Activated CD8-positive, alpha-beta memory T cell treated with anti-CD3 and anti-CD28 coated beads for 24 hours (primary cell): ENCODE results near the gene RAD51B.

Source experiments
- DNase-seq: peaks from one replicate; pipeline ENCODE4 v3.0.0-alpha.2; 2020

The RAD51B gene

DNA sequence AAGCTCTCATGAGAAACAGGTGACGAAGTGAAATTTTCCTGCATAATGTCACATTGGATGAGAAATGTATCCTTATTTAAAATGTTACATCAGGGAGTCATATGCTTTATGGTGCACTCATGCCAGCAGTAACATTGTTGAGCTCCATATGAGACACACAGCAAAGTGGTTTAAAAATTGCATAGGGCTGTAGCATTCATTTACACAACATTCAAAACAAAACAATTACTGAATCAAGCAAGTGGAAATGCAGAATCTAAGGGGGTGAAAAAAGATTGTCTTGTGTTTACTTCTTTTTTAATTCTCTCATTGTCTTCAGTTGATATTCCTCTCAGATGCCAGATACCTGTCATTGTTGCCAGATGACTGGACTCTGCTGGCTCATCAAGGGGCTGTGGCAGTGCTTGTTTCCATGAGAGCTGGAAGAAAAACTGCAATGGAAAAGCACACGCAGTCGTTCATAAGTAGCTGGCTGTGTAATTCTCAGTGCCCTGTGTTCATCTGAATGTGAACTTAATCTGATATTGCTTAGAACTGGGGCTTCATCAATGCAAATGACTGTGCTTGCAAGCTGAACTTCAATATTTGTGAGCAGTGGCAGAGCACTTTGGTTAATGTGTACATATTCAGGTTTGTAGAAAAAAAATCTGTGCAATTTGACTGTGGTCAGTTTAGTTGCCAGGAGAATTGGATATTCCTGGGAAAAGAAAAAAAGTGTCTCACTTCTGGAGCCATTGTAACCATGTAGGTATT, 305.6 kb downstream of the RAD51B start:
- DNase-seq: no peak

DNA sequence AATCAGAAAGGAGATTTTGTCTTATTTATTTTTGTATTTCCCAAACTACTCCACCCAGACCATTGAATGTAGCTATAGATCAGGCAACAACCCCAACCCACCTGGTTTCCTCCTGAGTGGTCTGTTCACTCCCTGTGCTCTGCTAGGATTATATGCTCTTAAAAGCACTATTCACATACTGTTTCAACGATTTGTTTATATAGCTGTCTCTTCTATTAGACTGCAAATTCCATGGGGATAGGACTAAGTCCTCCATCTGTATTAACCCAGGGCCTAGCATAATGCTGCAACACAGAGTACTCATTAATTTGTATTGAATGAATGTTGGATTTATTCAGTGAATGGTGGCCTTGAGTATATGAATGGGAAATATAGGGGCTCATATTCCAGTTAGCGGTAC, 307.6 kb downstream of the RAD51B start:
- no peak for DNase-seq

DNA sequence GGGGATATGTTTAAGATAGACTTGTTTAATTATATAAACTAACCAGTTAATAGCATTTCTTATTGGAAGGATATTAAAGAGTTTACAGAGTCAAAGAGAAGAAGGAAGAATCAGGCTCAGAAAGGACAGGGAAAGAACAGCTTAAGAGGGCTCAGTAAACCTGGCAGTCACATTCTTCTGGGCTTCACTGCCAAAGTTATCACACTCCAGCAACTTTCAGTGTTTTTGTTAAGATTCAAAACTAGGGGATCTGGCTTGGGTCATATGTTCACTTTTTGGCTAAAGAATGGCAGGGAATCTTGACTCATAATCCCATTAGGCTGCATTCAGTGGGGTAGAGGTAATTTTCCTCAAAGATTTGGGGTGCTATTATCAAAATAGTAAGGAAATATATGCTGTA, 312.3 kb downstream of the RAD51B start:
- DNase-seq: no peak

DNA sequence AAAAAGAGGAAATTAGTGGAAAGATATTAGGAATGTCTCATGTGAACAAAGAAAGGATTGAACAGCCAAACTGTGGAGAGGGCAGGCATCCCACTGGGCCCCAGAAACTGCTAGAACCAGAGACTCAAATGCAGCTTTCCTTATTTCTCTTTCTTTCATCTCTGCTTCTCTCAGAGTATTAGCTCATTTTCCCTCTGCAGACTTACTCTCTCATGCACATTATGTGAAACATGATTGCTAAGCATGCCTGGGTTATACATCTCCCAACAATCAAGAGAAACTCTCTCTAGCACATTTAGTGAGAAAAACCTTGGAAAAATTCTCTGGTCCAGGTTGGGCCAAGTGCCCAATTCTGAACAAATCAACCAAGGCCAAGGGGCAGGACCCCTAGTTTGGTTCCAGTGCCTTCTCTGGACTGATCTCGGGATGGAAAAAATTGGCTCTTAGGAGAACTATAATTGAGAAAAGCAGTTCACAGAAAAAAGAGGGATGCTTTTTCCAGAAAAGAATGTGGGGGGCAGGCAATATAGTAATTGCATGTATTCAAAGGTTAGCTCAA, 313.1 kb downstream of the RAD51B start:
- no peak for DNase-seq

DNA sequence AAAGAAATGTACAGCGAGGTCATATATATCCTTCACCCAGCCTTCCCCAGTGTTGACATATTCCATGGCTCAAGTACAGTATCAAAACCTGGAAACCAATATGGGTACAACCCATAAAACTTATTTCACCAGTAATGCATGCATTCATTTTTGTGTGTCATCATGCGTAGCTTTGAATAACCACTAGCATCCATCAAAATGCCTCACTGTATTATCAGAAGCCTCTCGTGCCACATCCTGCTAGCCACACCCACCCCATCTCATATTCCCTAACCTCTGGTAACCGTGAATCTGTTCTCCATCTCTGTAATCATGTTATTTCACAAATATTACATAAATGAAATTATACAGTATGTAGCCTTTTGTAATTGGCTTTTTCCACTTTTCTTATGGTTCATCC, 314.3 kb downstream of the RAD51B start:
- no peak for DNase-seq

DNA sequence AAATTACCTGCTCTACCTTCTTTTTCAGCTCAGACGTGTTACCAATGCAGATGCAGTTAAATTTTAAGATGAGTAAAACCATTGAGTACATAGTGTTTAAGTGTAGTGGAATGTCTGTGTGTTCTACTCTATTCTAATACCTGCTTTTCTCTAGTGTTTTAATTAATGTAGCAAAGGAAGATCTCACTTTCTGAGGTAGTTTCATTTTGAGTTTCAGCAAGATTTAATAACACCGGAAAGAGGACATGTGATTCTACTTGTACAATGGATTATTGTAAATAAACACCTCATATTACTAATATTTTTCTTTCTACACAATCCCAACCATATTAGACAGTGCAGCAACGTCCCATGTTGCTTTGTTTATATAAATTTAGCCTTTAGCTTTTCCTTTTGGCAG, 315.4 kb downstream of the RAD51B start:
- DNase-seq: no peak

DNA sequence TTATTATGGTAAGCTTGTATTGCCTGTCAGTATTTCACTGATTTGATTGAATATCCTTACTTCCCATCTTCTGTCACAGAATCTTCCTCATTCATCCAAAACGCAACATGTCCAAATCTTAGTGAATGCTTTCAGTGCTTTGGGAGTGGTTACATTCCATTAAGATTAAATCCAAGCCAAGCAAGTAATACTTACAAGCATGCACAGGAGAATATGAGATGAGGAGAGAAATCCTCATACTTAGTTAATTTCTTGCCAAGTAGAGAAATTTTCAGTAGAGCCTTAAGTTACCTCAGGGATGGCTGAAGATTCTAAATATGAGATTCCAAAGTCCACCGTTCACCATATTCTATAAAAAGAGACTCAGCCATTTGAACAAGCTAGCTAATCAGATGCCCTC, 316.0 kb downstream of the RAD51B start:
- DNase-seq: no peak

DNA sequence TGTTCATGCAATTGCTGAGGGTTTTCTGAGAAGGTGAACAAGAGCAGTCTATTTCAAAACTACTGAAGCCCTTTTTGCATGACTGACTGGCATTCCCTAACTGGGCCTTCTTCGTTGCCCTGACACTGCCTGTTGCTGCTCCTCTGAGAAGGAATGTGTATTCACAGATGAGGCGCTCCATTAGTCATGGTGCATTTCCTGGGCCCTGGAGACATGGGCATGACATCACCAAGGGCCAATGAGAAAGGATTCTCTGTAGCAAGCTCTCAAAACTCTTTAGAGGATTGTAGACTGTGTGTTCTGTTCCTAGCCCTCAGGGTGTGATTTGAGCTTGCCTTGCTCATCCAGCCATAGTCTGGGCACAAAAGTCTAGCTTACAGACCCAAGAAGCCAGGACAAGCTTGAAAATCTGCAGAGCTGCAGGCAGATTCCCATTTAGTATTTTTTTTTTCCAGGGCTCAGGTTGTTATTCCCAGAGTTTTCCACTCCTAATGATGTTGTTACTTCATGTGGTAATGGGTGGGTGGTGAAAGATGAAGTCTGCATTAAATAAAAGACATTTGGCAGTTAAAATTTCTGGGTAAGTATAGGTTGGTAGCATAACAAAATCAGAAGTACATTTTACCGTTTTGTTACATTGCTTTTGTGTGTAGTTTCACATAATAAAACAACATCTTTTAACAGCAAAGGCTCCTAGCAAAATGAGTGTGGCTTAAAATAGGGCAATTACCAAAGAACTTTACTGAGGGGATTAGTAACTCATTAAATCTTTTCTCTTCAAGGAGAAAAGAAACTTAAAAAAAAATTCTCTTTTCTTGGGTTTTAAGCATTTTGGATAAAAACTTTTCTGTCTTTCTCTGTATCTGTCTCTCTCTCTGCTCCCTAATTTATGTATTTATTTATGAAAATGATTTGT, 318.4 kb downstream of the RAD51B start:
- no peak for DNase-seq

DNA sequence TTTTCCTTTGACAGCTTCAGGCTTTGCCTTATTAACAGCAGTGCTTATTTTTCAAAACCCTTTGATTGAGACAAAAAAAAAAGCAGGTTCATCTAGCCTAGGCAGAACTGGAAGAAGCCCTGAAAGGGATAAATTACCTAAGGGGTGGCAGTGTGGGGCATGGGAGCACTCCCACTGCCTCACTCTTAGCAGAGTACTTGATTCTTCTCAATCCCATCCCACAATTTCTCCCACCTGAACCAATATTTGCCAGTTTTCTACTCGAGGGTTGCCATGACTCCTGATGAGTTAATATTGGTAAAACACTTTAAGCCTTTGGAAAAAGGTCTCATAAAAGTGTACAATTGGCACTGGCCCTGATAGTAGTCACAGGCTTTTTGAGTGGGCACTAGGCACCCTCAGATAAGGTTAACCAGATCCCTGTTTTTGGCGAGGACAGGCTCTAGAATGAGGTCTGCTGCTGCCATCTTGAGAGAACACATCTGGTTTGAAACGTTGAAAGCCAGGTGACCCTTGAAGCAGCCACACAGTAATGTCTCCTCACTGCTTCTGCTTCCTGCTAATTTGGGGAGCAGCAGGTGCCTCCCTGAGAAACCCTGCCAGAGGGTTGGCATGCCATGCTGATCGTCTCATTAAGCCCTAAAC, 320.0 kb downstream of the RAD51B start:
- DNase-seq: no peak

DNA sequence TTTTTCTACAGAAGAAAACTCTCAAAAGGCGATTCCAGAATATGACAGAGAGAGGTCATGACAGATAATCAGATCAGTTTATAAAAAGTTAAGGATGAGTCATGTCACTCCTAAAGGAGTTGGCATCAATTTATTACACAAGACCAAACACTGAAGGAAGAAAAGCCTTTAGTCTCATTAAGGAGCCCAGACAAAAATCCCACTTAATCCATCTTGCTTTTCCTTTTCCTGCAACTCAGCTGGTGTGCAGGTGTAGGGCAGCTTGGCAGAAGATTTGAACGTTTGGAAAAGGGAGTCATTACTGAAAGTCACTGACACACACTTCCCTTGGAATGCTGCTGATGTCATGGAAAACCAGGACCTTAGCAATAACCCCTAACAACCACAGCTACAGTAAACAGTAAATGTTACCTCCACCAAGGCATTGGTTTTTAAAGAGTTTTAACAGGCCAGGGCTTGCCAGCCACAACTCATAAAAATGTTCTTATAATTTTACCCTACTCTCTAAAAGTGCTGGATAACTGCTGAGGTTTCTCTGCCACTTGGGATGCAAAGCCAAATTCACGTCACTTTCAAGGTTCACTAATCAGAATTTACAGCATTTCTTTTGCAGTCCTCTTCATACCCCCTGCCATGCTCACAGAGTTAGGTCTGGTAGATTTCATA, 320.6 kb downstream of the RAD51B start:
- DNase-seq: no peak

DNA sequence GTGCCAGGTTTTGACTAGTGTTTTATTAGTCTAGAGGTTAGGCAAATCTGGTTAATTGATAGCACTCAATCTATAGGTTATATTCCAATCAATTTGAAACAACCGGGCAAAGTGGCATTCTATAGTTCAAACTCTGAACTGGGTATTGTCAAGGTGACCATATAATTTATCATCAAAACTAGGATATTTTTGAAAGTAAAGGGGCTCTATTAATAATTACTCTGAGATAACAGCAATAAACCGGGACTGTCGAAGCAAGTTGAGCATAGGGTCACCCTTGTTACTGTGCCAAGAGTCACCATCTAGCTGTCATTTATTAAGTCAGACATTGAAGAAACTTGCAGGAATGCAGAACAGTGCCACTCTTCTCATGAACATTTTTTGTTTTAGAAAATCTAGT, 321.2 kb downstream of the RAD51B start:
- DNase-seq: no peak

DNA sequence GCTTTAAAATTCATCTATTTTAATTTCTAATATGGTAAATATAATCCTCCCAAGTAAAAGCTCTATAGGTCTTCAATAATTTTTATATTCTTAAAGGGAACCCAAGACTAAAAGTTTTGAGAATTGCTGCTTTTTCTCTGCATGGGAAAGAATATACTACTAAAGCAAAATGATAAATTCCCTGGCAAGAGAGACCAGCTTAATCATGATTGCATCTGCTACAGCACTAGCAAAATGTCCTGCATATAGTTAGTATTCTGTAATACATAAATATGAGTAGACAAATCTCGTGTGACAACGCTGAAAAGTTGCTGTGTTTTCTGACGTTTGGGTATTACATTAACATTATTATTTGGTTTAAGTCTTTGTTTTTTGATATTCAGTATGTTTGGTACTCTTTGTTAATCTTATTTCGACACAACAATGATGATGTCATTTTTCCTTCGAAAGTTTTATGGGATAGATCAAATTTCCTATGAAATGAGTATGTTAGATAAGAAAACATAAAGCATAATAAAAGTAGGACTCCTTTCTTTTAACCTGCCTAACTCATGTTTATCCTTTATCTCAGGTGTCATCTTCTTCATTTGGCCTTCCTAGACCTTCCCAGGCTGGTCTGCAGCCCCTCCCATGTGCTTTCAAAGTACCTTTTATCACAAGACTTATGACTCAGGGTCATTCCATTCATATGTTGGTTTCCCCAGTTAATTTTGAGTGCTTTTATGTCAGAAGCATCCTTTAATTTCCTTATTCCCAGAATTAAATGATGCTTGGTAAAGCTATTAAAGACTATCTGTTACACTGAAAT, 321.9 kb downstream of the RAD51B start:
- no peak for DNase-seq

DNA sequence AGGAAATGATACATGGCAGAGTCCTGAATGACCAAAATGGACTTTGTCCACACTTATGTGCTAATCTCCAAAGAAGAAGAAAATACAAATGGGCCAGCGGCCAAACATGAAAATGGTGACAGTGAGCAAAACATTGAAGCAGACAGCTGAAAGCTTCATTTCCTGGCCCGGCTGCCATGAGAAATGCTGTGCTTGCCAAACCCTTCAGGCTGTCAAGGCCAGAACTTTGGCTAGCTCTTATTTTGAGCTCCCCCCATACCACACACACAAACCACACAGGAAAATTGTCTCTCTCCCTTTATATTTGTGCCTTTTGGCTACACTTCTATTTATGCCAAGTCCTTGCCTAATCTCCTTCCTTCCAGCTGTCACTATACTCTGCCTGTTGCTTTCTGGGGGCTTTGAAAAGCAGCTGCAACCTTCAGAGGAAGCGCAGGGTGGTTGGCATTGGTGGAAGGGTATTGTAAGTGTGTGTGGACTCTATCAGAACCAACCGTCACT, 323.8 kb downstream of the RAD51B start:
- DNase-seq: no peak

DNA sequence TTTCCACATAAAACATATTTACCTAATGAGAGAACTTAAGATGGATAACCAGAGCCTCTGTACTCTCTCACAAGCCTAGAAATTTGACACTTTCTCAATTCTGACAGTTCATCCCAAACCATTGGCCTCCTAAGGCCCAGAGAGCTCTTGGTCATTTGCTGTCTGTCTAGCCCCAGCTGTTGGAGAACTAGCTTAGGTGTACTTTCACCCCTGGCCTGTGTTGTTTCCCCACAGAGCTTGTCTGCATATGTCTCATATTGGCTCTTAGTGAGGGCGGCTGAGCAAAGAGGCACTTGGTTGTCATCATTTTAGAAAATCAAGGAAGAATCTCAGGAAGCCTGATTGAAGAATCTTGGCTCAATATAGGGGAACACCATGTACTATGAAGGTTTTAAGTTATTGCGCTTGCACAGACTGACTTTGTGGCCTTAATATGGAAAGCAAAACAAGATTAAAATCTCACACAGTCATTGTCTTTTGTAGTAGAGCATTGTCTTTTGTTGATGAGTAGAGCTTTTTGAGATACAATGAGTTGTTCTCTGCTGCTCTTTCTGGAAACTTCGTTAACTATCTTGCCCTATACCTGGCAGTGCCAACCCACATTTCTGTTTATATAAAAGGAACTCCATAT, 324.6 kb downstream of the RAD51B start:
- no peak for DNase-seq

DNA sequence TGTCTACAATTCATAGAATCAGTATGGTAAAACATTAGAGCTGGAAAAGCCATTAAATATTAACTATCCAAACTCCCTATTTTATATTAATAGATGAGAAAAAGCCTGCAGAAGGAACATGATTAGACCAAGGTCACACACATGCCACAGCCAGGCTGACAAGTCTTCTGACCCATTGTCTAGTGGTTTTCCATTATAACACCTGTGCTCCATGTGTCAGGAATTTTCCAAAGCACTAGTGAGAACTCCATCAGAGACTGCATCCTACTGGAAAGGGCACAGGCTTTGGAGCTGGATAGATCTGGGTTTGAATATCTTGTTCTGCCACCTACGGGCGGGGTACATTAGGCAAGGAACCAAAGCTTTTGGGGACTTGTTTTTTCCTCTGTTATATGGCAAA, 325.5 kb downstream of the RAD51B start:
- DNase-seq: no peak

DNA sequence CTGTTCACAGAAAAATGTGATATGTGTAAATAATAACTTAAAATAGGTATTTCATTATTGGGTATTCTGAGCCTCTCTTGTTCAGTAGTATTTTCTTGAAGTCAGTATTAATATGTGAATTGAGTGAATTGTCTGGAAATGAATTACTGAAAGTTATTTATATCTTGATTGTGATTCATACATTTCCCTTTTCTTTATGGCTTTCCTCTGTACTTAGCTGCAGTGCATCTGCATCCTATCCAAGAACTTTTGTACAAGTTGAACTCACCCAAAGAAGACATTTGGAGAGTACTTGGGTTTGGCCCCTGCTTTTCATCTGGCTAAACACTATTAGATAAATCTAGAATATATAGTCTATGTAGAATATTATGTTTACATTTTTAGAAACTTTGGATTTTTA, 326.0 kb downstream of the RAD51B start:
- no peak for DNase-seq

DNA sequence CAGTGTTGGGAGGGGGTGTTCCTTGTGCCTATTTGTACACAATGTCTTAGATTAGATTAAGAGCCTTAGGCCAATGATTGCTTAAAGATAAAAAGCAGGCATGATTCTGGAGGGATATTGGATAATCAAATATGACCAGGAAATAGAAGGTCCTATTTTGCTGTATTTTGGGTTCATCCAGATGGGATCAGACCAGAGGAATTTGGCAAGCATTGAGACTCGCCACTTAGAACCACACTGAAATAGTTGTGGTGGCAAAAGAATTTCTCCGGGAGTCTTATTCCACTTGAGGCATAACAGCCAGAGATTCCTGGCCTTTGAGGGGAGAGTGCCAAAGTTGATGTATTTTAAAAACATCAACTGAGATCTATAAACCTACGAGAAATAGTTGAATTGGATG, 327.2 kb downstream of the RAD51B start:
- no peak for DNase-seq

DNA sequence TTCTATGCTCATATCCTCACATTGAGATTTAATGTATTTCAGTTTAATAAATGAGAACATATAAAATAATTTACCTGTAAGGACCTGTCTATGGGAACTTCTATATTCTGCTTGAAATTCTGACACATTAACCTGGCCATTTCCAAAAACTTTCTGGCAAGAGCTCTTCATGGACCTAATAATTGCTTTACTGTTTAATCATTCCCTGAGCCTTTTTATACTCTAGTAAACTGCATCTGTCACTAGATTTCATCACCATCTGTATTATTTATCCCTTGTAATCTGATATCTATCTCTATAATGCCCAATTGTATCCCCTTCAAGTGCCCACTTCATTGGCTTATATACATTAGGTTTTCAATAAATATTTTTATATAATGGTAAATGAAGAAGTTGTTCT, 327.7 kb downstream of the RAD51B start:
- DNase-seq: no peak

DNA sequence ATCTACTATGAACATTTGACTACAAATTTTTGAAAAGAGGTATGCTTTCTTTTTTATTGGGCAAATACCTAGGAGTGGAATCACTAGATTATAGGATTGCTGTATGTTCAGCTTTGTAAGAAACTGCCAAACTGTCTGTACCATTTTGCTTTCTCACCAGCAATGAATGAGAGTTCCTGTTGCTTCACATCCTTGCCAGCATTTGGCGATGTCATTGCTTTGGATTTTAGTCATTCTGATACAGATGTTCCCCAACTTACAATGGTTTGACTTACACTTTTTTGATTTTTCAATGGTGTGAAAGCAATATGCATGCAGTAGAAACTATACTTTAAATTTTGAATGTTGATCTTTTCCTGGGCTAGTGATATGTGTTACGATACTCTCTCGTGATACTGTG, 328.7 kb downstream of the RAD51B start:
- no peak for DNase-seq

DNA sequence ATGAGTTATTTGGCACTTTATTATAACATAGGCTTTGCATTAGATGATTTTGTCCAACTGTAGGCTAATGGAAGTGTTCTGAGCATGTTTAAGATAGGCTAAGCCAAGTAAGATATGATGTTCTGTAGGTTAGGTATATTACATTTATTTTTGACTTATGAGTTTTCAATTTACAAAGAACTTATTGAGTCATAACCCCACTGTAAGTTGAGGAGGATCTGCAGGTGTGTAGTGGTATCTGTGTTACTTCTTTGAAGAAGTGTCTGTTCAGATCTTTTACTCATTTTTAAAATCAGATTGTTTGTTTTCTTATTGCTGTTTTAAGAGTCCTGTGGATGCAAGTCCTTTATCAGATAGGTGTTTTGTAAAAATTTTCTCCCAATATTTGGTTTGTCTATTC, 329.2 kb downstream of the RAD51B start:
- no peak for DNase-seq

DNA sequence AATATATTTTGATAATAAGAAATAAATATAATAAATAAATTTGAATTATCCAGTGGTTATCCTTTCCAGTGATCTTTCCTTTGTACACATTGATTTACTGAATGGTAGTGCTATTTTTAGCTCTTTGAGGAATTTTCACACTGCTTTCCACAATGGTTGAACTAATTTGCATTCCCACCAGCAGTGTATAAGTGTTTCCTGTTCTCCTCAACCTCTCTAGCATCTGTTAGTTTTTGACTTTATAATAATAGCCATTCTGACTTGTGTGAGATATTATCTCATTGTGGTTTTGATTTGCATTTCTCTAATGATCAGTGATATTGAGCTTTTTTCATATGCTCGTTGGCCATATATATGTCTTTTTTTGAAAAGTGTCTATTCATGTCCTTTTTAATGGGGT, 333.7 kb downstream of the RAD51B start:
- no peak for DNase-seq
